Left lung (tissue), 10 donors: ENCODE measurements around the gene FNIP2. TPM values are rescaled to one million over a fixed set of nuclear protein-coding genes. Genes with fewer than 3 reads are reported as not detected.

ENCODE experiments used
- ATAC-seq: fragments of 200-7000 bp; cut with Tn5 transposase; one replicate; pipeline ENCODE4 v1.9.1; 2020; ENCODE audit warnings: moderate library complexity
- DNase-seq, 4 donors: peaks; one replicate each; pipeline ENCODE4 v3.0.0-alpha.2; 2013 to 2020
- H3K27ac ChIP-seq, 2 donors: fragments of 200-600 bp; sonication (generic) in 1 of 2; one replicate each; pipeline versions ENCODE4 v1.5.0 to v1.8.0; 2020 to 2021
- H3K27me3 ChIP-seq, 2 donors: fragments of 200-600 bp; sonication (generic) in 1 of 2; one replicate each; pipeline versions ENCODE4 v1.5.0 to v1.8.0; 2020 to 2021
- H3K36me3 ChIP-seq, 2 donors: fragments of 200-600 bp; sonication (generic) in 1 of 2; one replicate each; pipeline versions ENCODE4 v1.5.0 to v1.8.0; 2020 to 2021
- H3K4me1 ChIP-seq, 2 donors: fragments of 200-600 bp; one replicate each; pipeline ENCODE4 v1.8.0; 2021
- H3K4me3 ChIP-seq, 2 donors: fragments of 200-600 bp; sonication (generic) in 1 of 2; one replicate each; pipeline versions ENCODE4 v1.5.0 to v1.8.0; 2020 to 2021; ENCODE audit warnings: mild to moderate bottlenecking in 1 of 2
- H3K9me3 ChIP-seq, 2 donors: fragments of 200-600 bp; sonication (generic) in 1 of 2; one replicate each; pipeline versions ENCODE4 v1.5.0 to v1.8.0; 2020 to 2021
- CTCF ChIP-seq, 2 donors: fragments of 200-600 bp; sonication (generic) in 1 of 2; IDR thresholded peaks; one replicate each; pipeline versions ENCODE4 v1.5.0 to v1.8.0; 2021; ENCODE audit warnings: antibody characterized with exemption in 2 of 2
- intact Hi-C, 2 donors: fragments of 100-400 bp; cut with DNase I; formaldehyde crosslinking; loops; one replicate each; pipeline versions ENCODE4 v1.11.2 to v1.14.2; 2022
- polyA plus RNA-seq, 6 donors: library from polyadenylated mRNA; unstranded; fragments of 120-200 nt; gene quantifications; one replicate each; pipeline ENCODE4 v1.2.1, GENCODE V29; 2013; ENCODE audit not compliant: insufficient read length in 6 of 6
- total RNA-seq, 2 donors: library from RNA; stranded (reverse); fragmentation: NEBNext Ultra II Directional; extraction: Animal tissue kit (Norgen Biotek cat#: 25700); gene quantifications; one replicate each; pipeline ENCODE4 v1.2.1, GENCODE V29; 2021
- donor health status: DM: no; HTN: yes; CAD: no.
- donor health status: DM: no; HTN: no; CAD: no.

FNIP2 gene
- total and polyA plus RNA-seq, 8 donors, result 24.5 to 71.2 (median 29.3) TPM

- H3K27ac ChIP-seq, result peak overlapping the region; percentile 21 to 29
- intact Hi-C loops, result no loop called here
- no peaks in the 10 kb centered on the region for H3K27me3 ChIP-seq
- ATAC-seq (peak; percentile 52), DNase-seq (no peak)
- no peak overlapping the region for H3K4me3 ChIP-seq
- H3K9me3 ChIP-seq, result no peaks in the 10 kb centered on the region
- H3K36me3 ChIP-seq, result no peaks in the 10 kb centered on the region
- TF ChIP-seq CTCF (IDR thresholded peaks at IDR 0.05), result no peak
- H3K4me1 ChIP-seq, result peaks cover 30 to 84% of the 10 kb centered on the region in 2 donors
Measured at GRCh38 chr4:158786121-158786601, 17.3 kb downstream of the FNIP2 start.

DNA sequence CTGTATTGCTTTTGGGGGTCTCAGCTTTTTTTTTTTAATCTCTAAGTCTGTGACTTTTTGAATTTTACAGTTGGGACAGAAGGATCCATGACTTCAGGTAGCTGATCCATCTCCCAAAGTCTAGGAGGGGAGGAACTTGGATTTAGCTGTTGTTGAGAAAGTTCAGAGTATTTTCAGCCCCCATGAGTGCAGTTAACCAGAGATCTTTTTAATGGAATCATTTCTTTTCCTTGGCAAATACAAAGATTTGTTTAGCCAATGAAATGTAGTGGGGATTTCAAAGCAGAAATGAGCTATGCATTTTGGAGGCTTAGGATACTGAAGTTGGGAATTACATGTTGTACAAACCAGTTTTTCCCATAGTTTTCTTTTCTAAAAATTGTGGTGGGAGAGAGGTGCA lies 18.1 kb downstream of the FNIP2 start:
- Histone ChIP-seq H3K36me3 (no peaks in the 10 kb centered on the region), H3K27me3 (no peaks in the 10 kb centered on the region), H3K4me1 (peaks cover 30 to 82% of the 10 kb centered on the region in 2 donors), H3K4me3 (no peak overlapping the region), H3K9me3 (no peaks in the 10 kb centered on the region), H3K27ac (peak overlapping the region; percentile 21 to 29)
- ATAC-seq (no peak), DNase-seq (no peak)
- TF ChIP-seq CTCF (IDR thresholded peaks at IDR 0.05), result no peak
- intact Hi-C loops, result no loop called here

GRCh38 chr4:158787709-158788475 lies 19.1 kb downstream of the FNIP2 start:
- no peaks in the 10 kb centered on the region for H3K27me3 ChIP-seq
- ATAC-seq (no peak), DNase-seq (no peak)
- no peaks in the 10 kb centered on the region for H3K36me3 ChIP-seq
- H3K27ac ChIP-seq, result peak overlapping the region in 1 of 2 donors; percentile 29
- H3K4me1 ChIP-seq, result peaks cover 23 to 79% of the 10 kb centered on the region in 2 donors
- intact Hi-C loops, result no loop called here
- no peak for TF ChIP-seq CTCF (IDR thresholded peaks at IDR 0.05)
- H3K4me3 ChIP-seq, result no peak overlapping the region
- no peaks in the 10 kb centered on the region for H3K9me3 ChIP-seq

GRCh38 chr4:158788516-158788915 lies 19.7 kb downstream of the FNIP2 start:
- no peak for TF ChIP-seq CTCF (IDR thresholded peaks at IDR 0.05)
- ATAC-seq, result peak; percentile 11
- no peaks in the 10 kb centered on the region for H3K9me3 ChIP-seq
- peaks cover 16 to 78% of the 10 kb centered on the region in 2 donors for H3K4me1 ChIP-seq
- no peaks in the 10 kb centered on the region for H3K27me3 ChIP-seq
- no peaks in the 10 kb centered on the region for H3K36me3 ChIP-seq
- no peak overlapping the region for H3K4me3 ChIP-seq
- H3K27ac ChIP-seq, result peak overlapping the region in 1 of 2 donors; percentile 29
- intact Hi-C loops, result no loop called here
- DNase-seq, result no peak

DNA sequence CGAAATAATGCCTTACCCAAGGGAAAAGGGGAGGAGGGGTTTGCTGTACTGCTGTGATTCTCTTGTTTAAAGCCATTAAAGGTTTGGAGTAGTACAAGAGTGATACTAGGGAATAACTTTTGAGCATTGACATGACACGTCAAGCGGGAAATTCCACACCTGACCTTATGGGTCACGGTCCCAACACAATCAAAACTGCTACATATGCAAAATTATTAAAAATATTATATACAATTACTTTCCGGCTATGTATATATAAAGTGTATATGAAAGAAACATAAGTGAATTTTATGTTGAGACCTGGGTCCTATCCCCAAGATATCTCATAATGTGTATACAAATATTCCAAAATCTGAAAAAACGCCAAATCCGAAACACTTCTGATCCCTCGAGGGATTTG lies 21.0 kb downstream of the FNIP2 start:
- Histone ChIP-seq H3K4me1 (peaks cover 14 to 65% of the 10 kb centered on the region in 2 donors), H3K27ac (no peak overlapping the region), H3K27me3 (no peaks in the 10 kb centered on the region), H3K4me3 (no peak overlapping the region), H3K9me3 (no peaks in the 10 kb centered on the region), H3K36me3 (no peaks in the 10 kb centered on the region)
- TF ChIP-seq CTCF (IDR thresholded peaks at IDR 0.05), result no peak
- DNase-seq, result no peak
- no peak for ATAC-seq
- intact Hi-C loops, result no loop called here
